DMS153 (cell line): ENCODE results near the gene FARS2.
"Not testable (repeated sequence)": the region's sequence is repeated elsewhere in the genome, so short reads cannot be mapped to it uniquely, and the experiment has no call there.

Source experiments
- DNase-seq: peaks from one replicate; lab custom pipeline; 2025; lab: John Stamatoyannopoulos, UW

The FARS2 gene

DNA sequence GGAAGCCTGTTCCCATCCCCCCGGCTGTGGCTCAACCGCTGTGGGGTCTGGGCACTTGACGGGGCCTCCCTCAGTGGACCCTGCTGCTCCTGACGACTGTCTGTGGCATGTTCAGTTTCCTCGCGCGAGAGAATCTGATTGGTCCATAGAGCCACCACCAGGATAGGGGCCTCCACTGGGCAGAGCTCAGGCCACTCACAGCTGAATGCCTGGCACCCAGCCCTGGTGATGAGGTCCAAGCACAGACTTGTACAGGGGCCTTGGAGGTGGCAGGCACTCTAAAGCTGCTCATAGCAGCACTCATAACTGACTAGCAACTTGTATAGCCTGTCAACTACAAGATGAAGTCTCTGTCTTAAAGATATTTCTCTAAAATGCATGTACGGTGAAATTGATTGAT is 377.4 kb downstream of the FARS2 start:
- no peak for DNase-seq

DNA sequence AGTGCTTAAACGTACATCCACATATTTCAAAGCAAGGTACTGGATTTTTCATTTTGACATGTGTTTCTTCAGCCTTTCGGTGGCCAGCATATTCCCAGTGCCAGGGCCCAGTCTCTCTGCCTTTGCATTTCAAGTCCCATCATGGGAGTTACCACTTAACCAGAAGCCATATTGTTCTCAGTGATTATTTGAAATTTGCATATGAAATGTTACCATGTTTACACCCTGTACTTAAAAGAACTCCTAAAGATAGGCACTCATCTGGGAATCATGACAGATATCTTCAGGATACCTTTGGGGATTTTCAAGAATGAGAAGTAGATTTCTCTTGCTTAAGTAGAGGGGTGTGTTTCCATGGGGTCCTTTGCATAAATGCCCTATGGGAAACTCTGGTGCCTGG is 377.9 kb downstream of the FARS2 start:
- no peak for DNase-seq

DNA sequence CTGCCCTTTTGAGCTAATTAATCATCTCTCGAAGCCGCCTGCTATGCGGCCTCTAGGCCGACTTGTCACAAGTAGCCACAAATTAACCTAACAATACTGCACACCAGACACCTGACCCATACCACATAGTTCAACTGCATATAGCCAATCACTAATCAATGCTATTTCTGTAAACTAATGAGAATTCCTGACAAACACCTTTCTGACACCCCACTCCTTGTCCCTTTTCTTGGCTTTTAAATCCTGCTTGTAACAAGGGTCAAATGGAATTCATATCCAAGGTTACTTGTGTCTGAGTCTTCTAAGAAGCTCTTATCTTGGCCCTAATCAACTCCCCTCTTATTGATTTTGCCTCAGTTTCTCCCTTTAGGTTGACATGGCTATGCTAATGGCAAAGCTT is 379.3 kb downstream of the FARS2 start:
- no peak for DNase-seq

DNA sequence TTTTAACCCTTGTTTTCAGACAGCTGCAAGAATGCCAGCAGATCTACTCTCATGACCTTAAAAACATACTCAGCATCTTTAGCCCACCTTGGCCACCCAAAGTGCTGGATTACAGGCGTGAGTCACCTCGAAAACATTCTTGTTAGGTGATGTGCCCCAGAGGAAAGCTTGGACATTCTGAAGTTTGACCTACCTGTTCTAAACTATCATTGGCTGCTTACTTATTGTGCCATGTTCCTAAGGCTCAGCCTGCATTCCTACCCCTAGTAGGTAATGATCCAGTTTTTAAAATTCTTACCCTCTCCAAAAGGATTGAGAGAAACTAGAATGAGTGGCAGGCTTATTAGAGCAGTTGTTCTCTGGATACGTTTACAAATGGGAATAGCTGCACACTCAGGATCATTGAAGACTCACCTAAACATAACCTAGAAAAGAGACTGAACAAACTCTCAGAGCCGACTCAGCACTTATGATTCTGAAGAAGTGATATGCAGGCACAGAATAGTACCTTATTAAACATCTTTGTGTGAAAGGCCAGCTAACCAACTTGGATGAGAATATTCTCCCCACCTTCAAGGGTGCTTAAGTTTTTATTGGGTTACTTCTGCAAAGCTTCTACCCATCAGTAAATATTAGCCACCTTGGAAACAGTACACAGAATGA is 383.3 kb downstream of the FARS2 start:
- DNase-seq, result no peak

DNA sequence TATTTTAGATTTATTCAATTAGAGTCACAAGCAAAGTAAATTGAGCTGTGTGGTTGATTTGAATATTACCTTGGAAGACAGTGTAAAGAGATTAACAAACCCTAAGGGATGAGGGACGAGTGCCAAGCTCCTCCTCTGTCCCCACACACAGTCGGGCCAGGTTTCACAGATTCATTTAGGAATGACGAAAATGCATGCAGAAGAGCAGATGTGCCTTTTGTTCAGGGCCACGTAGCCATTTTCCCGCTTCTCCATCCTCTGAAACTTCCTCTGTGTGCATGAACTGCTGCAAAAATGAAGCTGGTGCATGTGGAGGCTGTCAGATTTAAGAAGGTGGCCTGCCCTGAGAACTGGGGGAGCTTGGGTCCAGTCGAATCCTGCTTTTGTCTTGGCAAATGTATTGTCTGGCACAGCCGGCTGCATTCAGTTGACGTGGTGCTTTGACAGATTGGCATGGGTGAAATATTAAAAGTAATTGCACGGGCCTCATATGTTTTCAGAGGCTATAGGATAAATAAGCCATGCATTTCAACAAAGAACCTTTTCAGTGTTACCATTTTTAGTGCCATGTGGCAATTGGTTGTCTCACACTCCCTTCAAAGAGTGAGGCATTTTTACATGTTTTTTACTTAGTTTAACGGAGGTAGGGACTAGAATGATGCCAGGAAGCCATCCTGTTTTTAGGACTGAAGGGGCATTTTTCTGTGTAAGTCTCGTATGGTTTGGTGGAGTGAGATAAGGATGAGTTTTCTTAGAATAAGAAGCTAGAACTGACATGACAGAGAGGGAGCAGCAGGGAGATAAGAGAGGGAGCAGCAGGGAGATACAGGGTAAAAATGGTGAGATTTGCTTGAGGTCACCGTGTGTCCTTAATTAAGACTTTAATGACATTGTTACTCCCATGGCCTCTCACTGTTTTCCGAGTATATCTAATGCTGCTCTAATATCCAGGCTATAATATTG is 384.3 kb downstream of the FARS2 start:
- no peak for DNase-seq

DNA sequence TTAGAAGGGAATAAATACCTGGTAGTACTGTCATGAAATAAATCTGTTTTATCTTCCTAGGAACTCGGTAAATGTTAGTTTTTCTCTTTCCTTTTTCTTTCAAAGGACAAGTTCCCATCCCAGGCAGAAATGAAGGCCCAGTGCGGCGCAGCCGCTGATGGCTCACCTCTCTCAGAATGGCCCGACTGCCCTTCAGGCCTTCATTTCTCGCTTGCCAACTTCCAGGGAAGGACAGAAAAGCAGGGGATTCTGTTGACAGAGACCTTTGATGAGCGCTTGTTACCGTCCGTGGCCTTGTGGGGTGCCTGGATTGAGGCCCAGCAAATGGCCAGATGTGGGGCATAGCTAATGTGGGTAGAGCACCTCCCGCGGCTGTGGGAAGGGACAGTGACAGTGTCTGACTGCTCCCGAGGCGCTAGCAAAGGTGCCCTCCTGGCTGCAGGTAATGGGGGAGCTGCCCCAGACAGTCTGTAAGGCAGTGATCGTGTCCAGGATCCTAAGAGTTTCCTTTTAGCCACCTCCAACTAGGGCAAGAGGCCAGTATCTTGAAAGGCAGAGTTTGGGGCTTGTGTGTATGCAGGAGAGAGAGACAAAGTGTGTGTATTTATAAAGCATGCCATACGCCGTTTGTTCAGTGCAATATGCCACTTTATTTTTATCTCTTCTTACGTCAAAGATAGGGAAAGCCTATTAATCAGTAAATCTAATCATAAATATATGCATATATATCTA is 391.3 kb downstream of the FARS2 start:
- no peak for DNase-seq

DNA sequence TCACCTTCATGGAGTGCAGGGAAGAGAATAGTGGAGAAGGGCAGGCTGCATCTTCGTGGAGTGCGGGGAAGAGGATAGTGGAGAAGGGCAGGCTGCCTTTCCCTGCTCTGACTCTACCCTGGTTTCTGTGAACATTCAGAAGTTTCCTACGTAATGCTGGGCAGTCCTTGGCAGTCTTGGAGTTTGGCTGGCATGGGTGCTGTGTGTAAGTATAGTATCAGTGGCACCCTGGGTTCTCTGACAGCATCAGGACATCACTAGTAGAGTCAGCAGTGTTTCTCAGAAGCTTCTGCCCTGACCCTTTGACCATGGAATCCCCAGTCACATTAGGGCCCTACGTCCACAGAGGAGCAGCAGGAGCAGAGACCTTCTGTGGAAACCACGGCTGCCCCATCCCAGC is 392.5 kb downstream of the FARS2 start:
- no peak for DNase-seq

DNA sequence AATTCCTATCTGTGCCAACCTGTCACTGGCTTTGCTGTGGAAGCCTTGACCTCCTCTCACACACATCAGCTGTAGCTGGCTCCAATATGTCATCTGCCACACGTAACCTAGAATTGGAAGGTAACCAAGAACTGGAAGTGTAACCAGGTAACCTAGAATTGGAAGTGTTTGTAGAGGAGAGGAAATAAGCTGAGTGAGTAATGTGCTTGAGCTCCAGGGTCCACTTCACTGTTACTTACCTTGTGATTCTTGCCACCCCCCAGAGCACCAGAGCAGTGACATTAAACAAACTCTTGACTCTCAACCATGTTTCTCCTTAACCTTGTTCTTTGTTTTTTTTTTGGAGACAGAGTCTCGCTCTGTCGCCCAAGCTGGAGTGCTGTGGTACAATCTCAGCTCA is 394.9 kb downstream of the FARS2 start:
- no peak for DNase-seq

DNA sequence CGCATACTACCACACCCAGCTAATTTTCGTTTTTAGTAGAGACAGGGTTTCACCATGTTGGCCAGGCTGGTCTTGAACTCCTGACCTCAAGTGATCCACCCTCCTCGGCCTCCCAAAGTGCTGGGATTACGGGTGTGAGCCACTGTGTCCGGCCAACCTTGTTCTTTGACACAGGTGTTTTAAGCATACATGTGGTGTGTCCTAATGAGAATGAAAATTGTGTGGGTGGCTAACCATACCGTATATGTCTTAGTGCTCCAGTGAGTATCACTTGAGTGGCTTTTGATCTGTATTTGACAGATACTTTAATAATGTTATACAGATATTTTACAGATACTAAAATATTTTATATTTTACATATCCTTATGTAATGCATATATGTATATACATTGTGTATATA is 395.4 kb downstream of the FARS2 start:
- not testable (repeated sequence) for DNase-seq

DNA sequence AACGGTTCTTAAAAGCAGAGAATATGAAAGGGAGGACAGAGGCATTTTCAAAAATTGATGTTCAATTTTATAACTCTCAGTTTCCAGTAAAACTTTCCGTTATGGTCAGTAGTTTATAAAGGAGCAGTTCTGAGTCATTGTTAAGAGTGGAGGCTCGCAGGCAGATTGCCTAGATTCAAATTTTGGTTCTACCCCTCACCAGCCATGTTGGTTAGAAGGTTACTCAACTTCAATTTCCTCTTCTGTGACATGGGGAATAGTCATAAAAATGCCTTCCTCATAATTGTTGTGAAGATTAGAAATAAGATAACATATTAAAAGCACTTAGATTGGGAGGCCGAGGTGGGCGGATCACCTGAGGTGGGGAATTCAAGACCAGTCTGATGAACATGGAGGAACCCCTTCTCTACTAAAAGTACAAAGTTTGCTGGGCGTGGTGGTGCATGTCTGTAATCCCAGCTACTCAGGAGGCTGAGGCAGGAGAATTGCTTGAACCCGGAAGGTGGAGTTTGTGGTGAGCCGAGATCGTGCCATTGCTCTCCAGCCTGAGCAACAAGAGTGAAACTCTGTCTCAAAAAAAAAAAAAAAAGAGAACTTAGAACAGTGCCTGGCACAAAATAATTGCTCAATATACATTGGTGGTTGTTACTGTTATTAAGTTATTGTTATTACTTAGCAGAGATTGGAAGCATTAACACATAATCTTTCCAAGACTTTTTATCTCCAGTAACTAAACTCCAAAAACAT is 396.5 kb downstream of the FARS2 start:
- DNase-seq, result no peak

DNA sequence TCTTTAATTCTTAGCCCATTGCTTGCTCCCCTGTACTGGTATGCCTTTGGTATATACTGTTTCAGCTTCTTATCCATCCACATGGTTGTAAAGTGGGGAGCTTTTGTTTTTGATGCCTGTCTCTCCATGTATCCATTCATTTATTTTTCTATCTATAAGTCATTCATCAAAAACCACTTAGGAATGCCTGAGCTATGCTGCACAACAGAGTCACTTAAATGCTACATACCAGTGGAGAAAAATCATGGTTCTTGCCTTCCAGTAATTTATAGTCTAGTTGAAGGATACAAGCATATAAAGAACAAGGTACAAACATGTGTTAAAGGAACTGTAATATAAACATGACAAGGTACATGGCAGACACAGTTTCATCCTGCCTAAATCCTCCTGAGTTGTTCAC is 398.2 kb downstream of the FARS2 start:
- DNase-seq, result no peak

DNA sequence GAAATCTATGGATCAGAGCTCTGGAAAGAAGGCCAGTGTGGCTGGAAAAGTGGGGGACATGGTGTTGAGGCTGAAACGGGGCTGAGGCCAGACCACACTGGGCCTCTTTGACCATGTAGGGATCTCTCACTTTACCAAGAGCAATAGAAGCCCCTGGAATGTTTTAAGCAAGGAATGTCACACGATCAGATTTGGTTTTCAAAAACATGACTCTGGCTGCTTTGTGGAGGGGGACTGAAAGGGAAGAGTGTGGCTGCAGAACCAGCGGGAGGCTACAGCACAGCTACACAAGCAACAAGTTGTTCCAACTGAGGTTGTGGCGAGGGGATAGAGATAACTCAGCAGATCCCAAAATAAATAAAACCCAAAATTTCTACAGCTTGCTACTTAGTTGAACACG is 399.5 kb downstream of the FARS2 start:
- no peak for DNase-seq

DNA sequence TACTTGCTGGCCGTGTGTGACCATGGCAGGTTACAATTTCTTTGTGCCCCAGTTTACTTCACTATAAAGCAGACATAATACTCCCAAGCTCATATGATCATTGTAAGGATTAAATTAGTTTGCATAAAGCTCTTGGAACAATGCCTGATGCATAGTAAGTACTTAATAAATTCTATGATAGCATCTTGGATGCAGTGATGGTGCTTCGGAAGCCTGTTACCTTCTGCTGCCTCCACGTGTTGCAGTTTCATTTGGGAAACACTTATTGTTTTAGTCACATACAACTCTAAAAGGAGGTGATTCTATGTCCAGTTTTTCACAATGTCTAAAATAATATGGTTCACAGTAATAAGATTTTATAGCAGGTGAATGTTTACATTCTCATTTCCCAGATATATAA is 401.5 kb downstream of the FARS2 start:
- DNase-seq, result no peak

DNA sequence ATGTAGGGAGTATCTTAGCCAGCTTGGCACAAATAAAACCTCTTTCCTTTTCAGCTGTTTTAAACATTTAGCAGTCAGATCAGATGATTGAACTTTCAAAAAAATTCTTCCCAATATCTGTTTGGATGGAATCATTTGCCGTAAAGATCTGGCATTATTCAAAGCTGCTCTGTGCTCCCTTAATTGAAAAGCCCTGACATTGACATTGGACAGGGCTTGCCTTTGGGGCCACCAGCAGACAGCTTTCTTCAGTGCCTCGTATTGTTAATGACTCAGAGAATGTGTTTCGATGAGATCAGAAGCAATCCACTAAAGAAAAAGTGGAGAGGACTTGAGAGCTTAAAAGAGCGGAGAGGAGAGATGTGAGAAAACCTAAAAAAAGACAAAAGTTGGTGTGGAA is 401.9 kb downstream of the FARS2 start:
- no peak for DNase-seq

DNA sequence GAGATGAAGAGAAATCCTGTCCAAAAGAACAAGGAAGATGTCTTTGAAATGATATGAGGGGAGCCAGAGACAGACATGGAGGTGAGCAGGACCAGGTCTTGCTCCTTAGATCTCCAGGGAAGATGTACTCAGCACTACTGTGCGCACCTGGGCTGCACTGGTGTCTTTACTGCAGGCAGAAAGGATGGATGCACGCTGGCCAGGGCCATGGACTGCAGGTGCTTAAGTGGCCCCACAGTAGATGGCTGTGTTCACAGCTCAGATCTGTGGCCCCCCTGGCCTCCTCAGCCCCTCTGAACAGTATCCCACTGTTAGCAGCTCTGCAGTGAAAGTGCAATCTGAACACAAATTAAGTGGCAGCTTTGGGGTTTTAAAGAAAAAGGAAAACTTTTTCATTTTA is 402.4 kb downstream of the FARS2 start:
- no peak for DNase-seq

DNA sequence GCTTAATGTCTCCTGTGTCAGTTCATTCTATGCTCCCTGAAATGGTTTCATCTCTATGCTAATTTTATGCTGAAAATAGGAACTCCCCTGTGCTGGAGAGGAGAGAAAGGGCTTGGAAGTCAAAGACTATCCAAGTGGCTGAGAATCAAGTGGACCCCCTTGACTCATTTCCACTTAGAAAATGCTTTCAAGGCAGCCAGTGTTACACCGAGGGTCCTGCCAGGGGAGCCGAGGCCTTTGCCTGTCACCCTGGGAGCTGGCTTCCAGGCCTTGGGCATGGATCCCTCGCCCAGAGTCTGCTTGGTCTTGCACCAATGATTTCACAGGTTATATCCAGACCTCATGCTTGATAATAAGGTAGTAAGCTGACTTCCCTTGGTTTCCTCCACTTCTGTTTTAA is 402.8 kb downstream of the FARS2 start:
- DNase-seq, result no peak

DNA sequence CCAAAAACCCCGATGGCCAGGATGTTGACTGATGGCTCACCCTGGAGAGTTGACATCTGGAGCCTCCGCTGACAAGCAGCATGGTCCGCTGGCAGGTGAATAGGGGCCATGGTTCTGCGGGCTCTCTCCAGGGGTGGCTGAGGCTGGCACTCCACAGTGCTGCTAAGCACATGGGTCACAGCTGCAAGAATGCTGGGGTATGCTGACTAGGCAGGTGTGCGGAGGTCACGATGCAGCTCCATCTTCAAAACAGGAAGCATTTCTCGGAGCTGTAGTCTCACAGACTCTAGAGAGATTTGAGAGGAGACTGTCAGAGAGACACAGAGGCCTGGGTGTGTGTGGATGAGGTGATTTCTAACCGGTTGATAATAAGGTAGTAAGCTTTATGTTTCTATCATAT is 403.9 kb downstream of the FARS2 start:
- DNase-seq, result no peak

DNA sequence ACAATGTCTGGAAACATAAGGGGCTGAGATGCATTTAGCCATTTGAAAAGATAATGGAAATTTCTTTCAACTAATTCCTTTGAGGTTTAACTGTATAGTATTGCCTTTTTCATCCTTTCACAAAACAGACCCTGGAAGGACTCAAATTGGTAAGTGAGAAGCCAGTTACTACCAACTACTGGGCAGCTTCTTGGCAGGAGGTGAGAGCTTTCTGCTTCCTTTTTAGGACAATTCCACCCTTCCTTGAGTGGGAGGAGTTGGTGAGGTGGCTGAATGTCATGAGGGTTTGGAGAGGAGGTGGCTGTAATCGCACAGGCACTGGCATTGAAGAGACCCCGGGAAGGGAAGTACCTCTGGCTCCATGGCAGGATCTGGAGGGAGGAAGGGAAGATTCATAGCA is 404.4 kb downstream of the FARS2 start:
- no peak for DNase-seq

DNA sequence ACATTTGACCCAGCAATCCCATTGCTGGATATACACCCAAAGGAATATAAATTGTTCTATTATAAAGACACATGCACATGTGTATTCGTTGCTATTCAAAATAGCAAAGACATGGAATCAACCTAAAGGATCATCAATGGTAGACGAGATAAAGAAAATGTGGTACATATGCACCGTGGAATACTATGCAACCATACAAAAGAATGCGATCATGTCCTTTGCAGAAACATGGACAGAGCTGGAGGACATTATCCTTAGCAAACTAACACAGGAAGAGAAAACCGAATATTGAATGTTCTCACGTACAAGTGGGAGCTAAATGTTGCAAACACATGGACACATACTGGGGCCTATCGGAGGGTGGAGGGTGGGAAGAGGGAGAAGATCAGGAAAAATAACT is 405.4 kb downstream of the FARS2 start:
- DNase-seq, result no peak

DNA sequence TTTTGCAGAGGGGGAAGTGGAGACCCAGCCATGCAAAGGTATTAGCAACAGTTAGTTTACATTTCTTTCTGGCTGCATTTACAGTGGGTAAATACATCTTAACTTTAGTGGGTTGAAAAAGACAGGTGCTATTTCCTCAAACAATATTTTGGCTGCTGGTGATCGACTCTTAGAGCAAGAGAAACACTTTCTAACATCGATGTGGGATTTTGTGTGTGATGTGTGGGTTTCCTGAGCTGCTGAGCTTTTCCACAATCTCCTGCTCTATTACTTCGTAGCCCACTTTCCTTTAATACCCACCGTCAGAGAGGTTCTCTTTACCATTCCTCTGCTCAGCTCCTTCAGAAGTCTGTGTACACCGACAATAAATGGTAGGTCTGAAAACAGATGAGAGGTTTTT is 406.4 kb downstream of the FARS2 start:
- no peak for DNase-seq

DNA sequence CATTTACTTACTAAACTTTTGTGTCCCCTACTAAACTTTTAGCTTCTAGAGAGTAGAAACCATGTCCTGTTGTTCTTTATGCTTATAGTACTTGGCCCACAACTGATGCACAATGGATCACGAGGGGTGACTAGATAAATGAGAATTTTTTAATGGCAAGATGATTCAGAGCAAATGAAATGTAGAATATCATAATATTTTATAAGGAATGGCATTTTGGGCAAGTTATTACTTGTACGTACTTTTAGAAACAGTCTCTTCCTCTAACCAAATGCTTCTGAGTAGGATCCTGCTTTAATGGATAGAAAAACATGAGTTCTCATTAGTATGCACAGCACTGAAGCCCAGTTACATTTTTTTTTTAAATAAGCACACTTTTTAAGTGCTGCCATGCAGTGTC is 409.1 kb downstream of the FARS2 start:
- no peak for DNase-seq
